Activated naive CD4-positive, alpha-beta T cell treated with anti-CD3 and anti-CD28 coated beads, Interleukin-2, amount 50 U/mL, for 24 hours (primary cell): ENCODE results near the gene CCDC24.

ENCODE experiments used
- H3K27ac Mint-ChIP-seq: one replicate; pipeline ENCODE4 v1.8.0; 2021; ENCODE audit warnings: mild to moderate bottlenecking, mixed read lengths
- H3K27me3 Mint-ChIP-seq: one replicate; pipeline ENCODE4 v1.8.0; 2021; ENCODE audit warnings: mixed read lengths
- H3K36me3 Mint-ChIP-seq: one replicate; pipeline ENCODE4 v1.8.0; 2021; ENCODE audit warnings: mixed read lengths
- H3K4me1 Mint-ChIP-seq: one replicate; pipeline ENCODE4 v1.8.0; 2021; ENCODE audit warnings: mixed read lengths
- H3K4me3 Mint-ChIP-seq: one replicate; pipeline ENCODE4 v1.8.0; 2021; ENCODE audit warnings: mild to moderate bottlenecking, mixed read lengths
- H3K9me3 Mint-ChIP-seq: one replicate; pipeline ENCODE4 v1.8.0; 2021; ENCODE audit warnings: mixed read lengths

Gene CCDC24

GRCh38 chr1:43991476-43992231, at the start of gene CCDC24:
TSS of gene CCDC24 (plus strand) at chr1:43991599. CDS start at chr1:43991879, 280 bp downstream.
- H3K27me3 Mint-ChIP-seq, result no peaks in the 10 kb centered on the region
- peaks cover 8% of the 10 kb centered on the region for H3K4me1 Mint-ChIP-seq
- no peaks in the 10 kb centered on the region for H3K9me3 Mint-ChIP-seq
- H3K36me3 Mint-ChIP-seq, result no peaks in the 10 kb centered on the region
- peak within 1 kb of the TSS; percentile 88 for H3K4me3 Mint-ChIP-seq
- H3K27ac Mint-ChIP-seq, result peak within 1 kb of the TSS; percentile 46

GRCh38 chr1:43942411-43942810, 49.0 kb upstream of the CCDC24 start:
- H3K36me3 Mint-ChIP-seq, result peaks cover 13% of the 10 kb centered on the region
- peaks cover 29% of the 10 kb centered on the region for H3K4me1 Mint-ChIP-seq
- H3K9me3 Mint-ChIP-seq, result no peaks in the 10 kb centered on the region
- no peaks in the 10 kb centered on the region for H3K27me3 Mint-ChIP-seq
- no peak overlapping the region for H3K4me3 Mint-ChIP-seq
- no peak overlapping the region for H3K27ac Mint-ChIP-seq

GRCh38 chr1:43944860-43945259, 46.5 kb upstream of the CCDC24 start:
- Mint-ChIP-seq H3K36me3 (peaks cover 8% of the 10 kb centered on the region), H3K27me3 (no peaks in the 10 kb centered on the region), H3K27ac (peak overlapping the region; percentile 92), H3K4me3 (peak overlapping the region; percentile 98), H3K9me3 (no peaks in the 10 kb centered on the region), H3K4me1 (peaks cover 47% of the 10 kb centered on the region)

GRCh38 chr1:43945674-43946235, 45.6 kb upstream of the CCDC24 start:
- H3K27me3 Mint-ChIP-seq, result no peaks in the 10 kb centered on the region
- peaks cover 14% of the 10 kb centered on the region for H3K36me3 Mint-ChIP-seq
- peak overlapping the region; percentile 98 for H3K4me3 Mint-ChIP-seq
- no peaks in the 10 kb centered on the region for H3K9me3 Mint-ChIP-seq
- H3K4me1 Mint-ChIP-seq, result peaks cover 54% of the 10 kb centered on the region
- peak overlapping the region; percentile 95 for H3K27ac Mint-ChIP-seq

- peak within 1 kb of the TSS; percentile 95 for H3K27ac Mint-ChIP-seq
- peak within 1 kb of the TSS; percentile 98 for H3K4me3 Mint-ChIP-seq
- no peaks in the 10 kb centered on the region for H3K27me3 Mint-ChIP-seq
- H3K36me3 Mint-ChIP-seq, result peaks cover 14% of the 10 kb centered on the region
- peaks cover 61% of the 10 kb centered on the region for H3K4me1 Mint-ChIP-seq
- no peaks in the 10 kb centered on the region for H3K9me3 Mint-ChIP-seq
These were observed 45.0 kb upstream of the CCDC24 start, which contains the start of gene IPO13 for GRCh38 chr1:43946236-43947060. TSS of gene IPO13 (plus strand) at chr1:43946950. CDS start at chr1:43947601, 651 bp downstream.

- no peaks in the 10 kb centered on the region for H3K9me3 Mint-ChIP-seq
- H3K27ac Mint-ChIP-seq, result peak overlapping the region; percentile 95
- no peaks in the 10 kb centered on the region for H3K27me3 Mint-ChIP-seq
- H3K4me1 Mint-ChIP-seq, result peaks cover 63% of the 10 kb centered on the region
- H3K36me3 Mint-ChIP-seq, result peaks cover 14% of the 10 kb centered on the region
- peak overlapping the region; percentile 98 for H3K4me3 Mint-ChIP-seq
These were observed 44.1 kb upstream of the CCDC24 start for GRCh38 chr1:43947061-43947873.

GRCh38 chr1:43947874-43948437, 43.4 kb upstream of the CCDC24 start:
- Mint-ChIP-seq H3K9me3 (no peaks in the 10 kb centered on the region), H3K27ac (peak overlapping the region; percentile 82), H3K4me3 (peak overlapping the region; percentile 98), H3K36me3 (peaks cover 11% of the 10 kb centered on the region), H3K4me1 (peaks cover 59% of the 10 kb centered on the region), H3K27me3 (no peaks in the 10 kb centered on the region)

GRCh38 chr1:43949678-43950077, 41.7 kb upstream of the CCDC24 start:
- Mint-ChIP-seq H3K4me1 (peaks cover 50% of the 10 kb centered on the region), H3K27ac (no peak overlapping the region), H3K9me3 (no peaks in the 10 kb centered on the region), H3K4me3 (no peak overlapping the region), H3K36me3 (peaks cover 8% of the 10 kb centered on the region), H3K27me3 (no peaks in the 10 kb centered on the region)

- Mint-ChIP-seq H3K4me3 (no peak overlapping the region), H3K9me3 (no peaks in the 10 kb centered on the region), H3K4me1 (peaks cover 38% of the 10 kb centered on the region), H3K27me3 (no peaks in the 10 kb centered on the region), H3K27ac (no peak overlapping the region), H3K36me3 (peaks cover 6% of the 10 kb centered on the region)
These were observed 40.1 kb upstream of the CCDC24 start for GRCh38 chr1:43951021-43951985.

- peaks cover 7% of the 10 kb centered on the region for H3K36me3 Mint-ChIP-seq
- H3K4me3 Mint-ChIP-seq, result no peak overlapping the region
- H3K27ac Mint-ChIP-seq, result no peak overlapping the region
- peaks cover 34% of the 10 kb centered on the region for H3K4me1 Mint-ChIP-seq
- no peaks in the 10 kb centered on the region for H3K27me3 Mint-ChIP-seq
- H3K9me3 Mint-ChIP-seq, result no peaks in the 10 kb centered on the region
These were observed 38.6 kb upstream of the CCDC24 start for GRCh38 chr1:43952731-43953346.

GRCh38 chr1:43953361-43953760, 38.0 kb upstream of the CCDC24 start:
- Mint-ChIP-seq H3K27ac (no peak overlapping the region), H3K36me3 (peaks cover 12% of the 10 kb centered on the region), H3K4me1 (peaks cover 29% of the 10 kb centered on the region), H3K9me3 (no peaks in the 10 kb centered on the region), H3K27me3 (no peaks in the 10 kb centered on the region), H3K4me3 (no peak overlapping the region)

- Mint-ChIP-seq H3K27ac (no peak overlapping the region), H3K36me3 (peaks cover 13% of the 10 kb centered on the region), H3K4me3 (no peak overlapping the region), H3K4me1 (peaks cover 22% of the 10 kb centered on the region), H3K9me3 (no peaks in the 10 kb centered on the region), H3K27me3 (no peaks in the 10 kb centered on the region)
These were observed 37.4 kb upstream of the CCDC24 start for GRCh38 chr1:43954036-43954435.

GRCh38 chr1:43956234-43956633, 35.2 kb upstream of the CCDC24 start:
- Mint-ChIP-seq H3K9me3 (no peaks in the 10 kb centered on the region), H3K27ac (no peak overlapping the region), H3K27me3 (no peaks in the 10 kb centered on the region), H3K4me1 (peaks cover 4% of the 10 kb centered on the region), H3K4me3 (no peak overlapping the region), H3K36me3 (peaks cover 9% of the 10 kb centered on the region)
